Fibroblast of pulmonary artery (primary cell): ENCODE results near the gene SMARCE1.

ENCODE experiments used
- DNase-seq: peaks from one replicate; pipeline ENCODE4 v3.0.0-alpha.2; 2010; ENCODE audit warnings: low read depth
- H3K4me3 ChIP-seq: replicated peaks from 2 replicates; pipeline ENCODE4 v1.5.1; 2011; ENCODE audit warnings: low read depth, mild to moderate bottlenecking, control low read depth, low read length, moderate library complexity
- CTCF ChIP-seq: IDR thresholded peaks from 2 replicates; pipeline ENCODE4 v1.5.1; 2011; ENCODE audit warnings: mild to moderate bottlenecking, control low read depth, low read length, inconsistent platforms; ENCODE audit errors: missing control alignments

SMARCE1 gene

GRCh38 chr17:40647624-40648383 is at the start of gene SMARCE1:
Gene SMARCE1 (minus strand): TSS chr17:40647818. CDS start chr17:40645802, 2,016 bp downstream.
- peak; percentile 75 for DNase-seq
- no peak for TF ChIP-seq CTCF
- peak within 1 kb of the TSS; percentile 96 for H3K4me3 ChIP-seq

- DNase-seq: no peak
- no peak for TF ChIP-seq CTCF
- no peak overlapping the region for H3K4me3 ChIP-seq
Observed at GRCh38 chr17:40697297-40697696, 49.7 kb upstream of the SMARCE1 start.

GRCh38 chr17:40696651-40697072 is 49.0 kb upstream of the SMARCE1 start:
- no peak for DNase-seq
- no peak for TF ChIP-seq CTCF
- H3K4me3 ChIP-seq: no peak overlapping the region

GRCh38 chr17:40695874-40696472 is 48.4 kb upstream of the SMARCE1 start:
- no peak for DNase-seq
- H3K4me3 ChIP-seq: no peak overlapping the region

GRCh38 chr17:40694584-40694983 is 47.0 kb upstream of the SMARCE1 start:
- DNase-seq: no peak
- no peak for TF ChIP-seq CTCF
- H3K4me3 ChIP-seq: no peak overlapping the region

More at GRCh38 chr17:40695874-40696472, 48.4 kb upstream of the SMARCE1 start:
- no peak for TF ChIP-seq CTCF

GRCh38 chr17:40687106-40687505 is 39.5 kb upstream of the SMARCE1 start:
- TF ChIP-seq CTCF: no peak
- no peak overlapping the region for H3K4me3 ChIP-seq
- no peak for DNase-seq
